Measurements from ENCODE around the gene PXDC1.

Gene PXDC1

DNA sequence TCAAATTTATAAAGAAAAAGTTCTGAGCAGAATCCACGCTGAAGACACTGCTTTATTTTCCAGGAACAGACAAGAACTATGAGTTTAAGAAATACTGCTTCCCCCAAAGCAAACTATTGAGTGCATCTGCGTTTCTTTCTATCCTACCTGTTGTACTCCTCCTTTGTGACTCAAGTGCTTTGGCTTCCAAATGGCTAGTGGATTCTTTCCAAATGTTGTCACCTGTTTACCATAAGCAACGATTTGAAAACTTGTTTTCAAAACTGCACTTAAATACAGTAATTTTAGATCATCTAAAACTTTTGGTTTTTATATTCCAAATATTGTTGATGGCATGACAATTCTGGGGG lies 9.5 kb downstream of the PXDC1 start:
- TF ChIP-seq, protein P1, sequence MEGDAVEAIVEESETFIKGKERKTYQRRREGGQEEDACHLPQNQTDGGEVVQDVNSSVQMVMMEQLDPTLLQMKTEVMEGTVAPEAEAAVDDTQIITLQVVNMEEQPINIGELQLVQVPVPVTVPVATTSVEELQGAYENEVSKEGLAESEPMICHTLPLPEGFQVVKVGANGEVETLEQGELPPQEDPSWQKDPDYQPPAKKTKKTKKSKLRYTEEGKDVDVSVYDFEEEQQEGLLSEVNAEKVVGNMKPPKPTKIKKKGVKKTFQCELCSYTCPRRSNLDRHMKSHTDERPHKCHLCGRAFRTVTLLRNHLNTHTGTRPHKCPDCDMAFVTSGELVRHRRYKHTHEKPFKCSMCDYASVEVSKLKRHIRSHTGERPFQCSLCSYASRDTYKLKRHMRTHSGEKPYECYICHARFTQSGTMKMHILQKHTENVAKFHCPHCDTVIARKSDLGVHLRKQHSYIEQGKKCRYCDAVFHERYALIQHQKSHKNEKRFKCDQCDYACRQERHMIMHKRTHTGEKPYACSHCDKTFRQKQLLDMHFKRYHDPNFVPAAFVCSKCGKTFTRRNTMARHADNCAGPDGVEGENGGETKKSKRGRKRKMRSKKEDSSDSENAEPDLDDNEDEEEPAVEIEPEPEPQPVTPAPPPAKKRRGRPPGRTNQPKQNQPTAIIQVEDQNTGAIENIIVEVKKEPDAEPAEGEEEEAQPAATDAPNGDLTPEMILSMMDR (IDR thresholded peaks at IDR 0.05), result no peak
- TF ChIP-seq ZFX (IDR thresholded peaks at IDR 0.05; ENCODE audit: borderline replicate concordance), result no peak
- no peak overlapping the region for H3K27ac ChIP-seq

- no peak overlapping the region for H3K27ac ChIP-seq
- no peak for TF ChIP-seq ZFX (IDR thresholded peaks at IDR 0.05; ENCODE audit: borderline replicate concordance)
These were observed 10.0 kb downstream of the PXDC1 start for GRCh38 chr6:3741477-3741871.

DNA sequence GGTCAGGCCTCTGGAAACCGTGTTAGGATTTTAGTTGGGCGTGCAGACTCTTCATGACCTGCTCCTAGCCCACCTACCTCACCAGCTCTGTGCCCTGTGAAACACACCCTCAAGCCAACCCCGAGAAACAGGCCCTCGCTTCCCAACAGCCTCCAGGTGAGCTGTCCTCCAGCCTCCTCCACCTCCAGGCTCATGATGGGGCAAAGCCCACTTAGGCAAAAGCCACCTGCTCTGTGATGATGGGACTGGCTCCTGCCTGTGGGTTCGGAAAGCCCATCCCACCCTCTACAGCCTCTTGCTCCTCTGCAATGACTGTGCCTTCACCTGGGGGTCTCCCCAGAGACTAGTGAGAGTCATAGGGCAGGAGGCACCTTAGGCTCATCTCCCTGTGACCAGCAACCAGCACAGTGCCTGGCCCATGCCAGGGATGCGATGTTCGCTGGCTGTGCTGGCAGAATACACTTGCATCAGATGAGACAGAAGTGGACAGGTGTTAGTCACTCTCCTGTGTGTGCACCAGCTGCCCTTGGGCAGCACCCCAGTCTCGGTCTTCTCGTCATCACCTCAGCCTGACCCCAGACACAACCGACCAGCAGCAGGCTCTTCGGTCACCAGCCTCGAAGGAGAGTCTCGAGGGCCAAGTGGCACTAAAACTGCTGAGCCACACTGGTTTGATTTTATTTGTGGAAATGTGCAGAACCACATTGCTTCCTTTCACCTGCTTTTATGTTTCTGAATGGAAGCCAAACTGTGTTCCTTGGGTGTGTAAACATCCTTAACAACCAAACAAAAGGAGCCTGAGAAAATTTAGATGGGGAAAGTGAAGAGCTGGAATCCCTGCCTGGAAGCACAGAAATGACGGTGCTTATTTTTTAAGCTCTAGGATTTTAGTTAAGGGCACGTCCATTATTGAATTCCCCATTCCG lies 10.7 kb downstream of the PXDC1 start:
- no peak for TF ChIP-seq ZFX (IDR thresholded peaks at IDR 0.05; ENCODE audit: borderline replicate concordance)
- TF ChIP-seq, protein P1 (IDR thresholded peaks at IDR 0.05), result no peak
- no peak overlapping the region for H3K27ac ChIP-seq

DNA sequence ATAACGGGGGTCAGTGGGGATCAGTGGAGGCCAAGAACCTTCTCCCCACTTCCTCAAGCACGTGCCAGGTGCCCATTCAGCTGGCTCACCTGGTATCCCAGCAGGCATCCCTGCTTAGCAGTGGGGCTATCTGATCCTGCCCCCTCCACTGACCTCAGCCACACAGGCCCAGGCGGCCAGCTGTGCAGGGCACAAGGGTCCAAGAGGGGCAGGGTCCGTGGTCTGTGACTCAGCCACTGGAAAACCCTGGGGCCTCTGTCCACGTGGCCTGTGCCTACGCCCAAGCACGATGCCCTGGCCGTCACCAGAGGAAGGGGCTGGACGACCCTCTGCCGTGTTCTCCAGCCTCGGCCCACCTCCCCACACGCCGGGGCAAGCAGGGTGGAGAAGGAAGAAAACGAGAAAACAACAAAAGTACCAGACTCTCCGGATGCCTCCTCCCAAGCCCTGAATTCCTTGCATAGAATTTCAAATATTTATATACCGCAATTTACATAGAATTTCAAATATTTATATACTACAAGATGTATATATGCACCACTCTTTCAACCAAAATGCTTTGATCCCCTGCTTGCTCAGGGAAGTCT lies 12.1 kb downstream of the PXDC1 start:
- TF ChIP-seq, protein P1 (IDR thresholded peaks at IDR 0.05), result no peak
- no peak for TF ChIP-seq ZFX (IDR thresholded peaks at IDR 0.05; ENCODE audit: borderline replicate concordance)
- H3K27ac ChIP-seq, result no peak overlapping the region

DNA sequence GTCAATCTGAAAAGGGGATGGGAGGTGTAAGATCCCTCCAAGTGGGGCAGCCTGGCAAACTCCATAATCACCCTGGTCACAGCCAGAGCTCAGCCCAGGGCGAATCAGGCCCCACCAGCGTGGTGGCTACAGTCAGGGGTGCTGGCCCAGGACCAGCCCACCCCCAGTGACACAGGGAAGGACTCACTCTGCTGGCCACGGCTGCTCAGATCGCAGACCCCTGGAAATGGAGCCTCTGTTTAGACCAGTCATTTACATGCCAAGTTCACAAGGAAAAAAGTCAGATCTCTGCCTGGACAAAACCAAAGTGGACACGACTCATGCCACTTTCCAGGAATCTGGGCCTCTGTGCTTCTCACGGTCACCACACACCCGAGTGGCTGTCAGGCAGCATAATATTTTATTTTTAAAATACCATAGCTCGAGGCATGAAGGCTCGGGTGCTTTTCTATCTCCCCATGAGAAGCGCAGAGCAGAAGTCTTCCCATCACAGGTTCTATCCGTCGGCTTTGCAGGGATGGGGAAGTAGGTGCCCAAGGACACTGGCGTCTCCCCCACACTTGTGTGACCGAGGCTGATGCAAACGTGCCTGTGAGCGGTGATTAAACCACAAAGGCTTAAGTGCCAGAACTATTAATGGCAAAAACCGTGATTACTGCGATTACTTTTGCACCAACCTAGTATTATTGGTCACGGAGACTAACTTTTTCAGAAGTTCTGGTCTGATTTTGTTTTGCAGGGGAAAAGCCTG lies 13.0 kb downstream of the PXDC1 start:
- no peak for TF ChIP-seq ZFX (IDR thresholded peaks at IDR 0.05; ENCODE audit: borderline replicate concordance)
- TF ChIP-seq, protein P1 (IDR thresholded peaks at IDR 0.05), result no peak
- no peak overlapping the region for H3K27ac ChIP-seq

GRCh38 chr6:3737831-3738210 lies 13.7 kb downstream of the PXDC1 start:
- no peak overlapping the region for H3K27ac ChIP-seq
- TF ChIP-seq, protein P1 (IDR thresholded peaks at IDR 0.05), result no peak
- TF ChIP-seq ZFX (IDR thresholded peaks at IDR 0.05; ENCODE audit: borderline replicate concordance), result no peak

GRCh38 chr6:3737149-3737830 lies 14.2 kb downstream of the PXDC1 start:
- H3K27ac ChIP-seq, result no peak overlapping the region
- TF ChIP-seq ZFX (IDR thresholded peaks at IDR 0.05; ENCODE audit: borderline replicate concordance), result no peak
- TF ChIP-seq, protein P1 (IDR thresholded peaks at IDR 0.05), result no peak
